DMS153 treated with DMSO at 0.1 percent for 48 hours (cell line): ENCODE data around the gene P2RX4.
"Not testable (repeated sequence)": the region's sequence is repeated elsewhere in the genome, so short reads cannot be mapped to it uniquely, and the experiment has no call there.

Experiments
- DNase-seq: peaks from one replicate; lab custom pipeline; 2025; ENCODE audit not compliant: unreplicated experiment; lab: John Stamatoyannopoulos, UW

Gene P2RX4

DNA sequence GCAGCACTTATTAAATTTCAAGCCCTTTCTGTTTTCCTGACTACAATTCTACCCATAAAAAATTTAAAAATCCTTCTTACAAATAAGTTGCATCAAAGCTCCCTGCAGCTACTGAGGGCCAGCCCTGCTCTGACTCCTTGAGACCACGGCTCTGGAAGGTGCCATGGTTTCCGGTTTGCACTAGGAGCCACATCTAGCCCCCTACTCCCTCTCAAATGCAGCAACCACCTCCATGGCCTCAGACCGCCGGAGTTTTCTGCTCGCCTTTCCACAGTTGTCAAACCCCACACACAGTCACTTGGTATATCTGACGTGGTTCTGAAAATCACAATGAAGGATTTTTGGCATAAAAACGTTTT lies 30.1 kb downstream of the P2RX4 start:
- DNase-seq = no peak

DNA sequence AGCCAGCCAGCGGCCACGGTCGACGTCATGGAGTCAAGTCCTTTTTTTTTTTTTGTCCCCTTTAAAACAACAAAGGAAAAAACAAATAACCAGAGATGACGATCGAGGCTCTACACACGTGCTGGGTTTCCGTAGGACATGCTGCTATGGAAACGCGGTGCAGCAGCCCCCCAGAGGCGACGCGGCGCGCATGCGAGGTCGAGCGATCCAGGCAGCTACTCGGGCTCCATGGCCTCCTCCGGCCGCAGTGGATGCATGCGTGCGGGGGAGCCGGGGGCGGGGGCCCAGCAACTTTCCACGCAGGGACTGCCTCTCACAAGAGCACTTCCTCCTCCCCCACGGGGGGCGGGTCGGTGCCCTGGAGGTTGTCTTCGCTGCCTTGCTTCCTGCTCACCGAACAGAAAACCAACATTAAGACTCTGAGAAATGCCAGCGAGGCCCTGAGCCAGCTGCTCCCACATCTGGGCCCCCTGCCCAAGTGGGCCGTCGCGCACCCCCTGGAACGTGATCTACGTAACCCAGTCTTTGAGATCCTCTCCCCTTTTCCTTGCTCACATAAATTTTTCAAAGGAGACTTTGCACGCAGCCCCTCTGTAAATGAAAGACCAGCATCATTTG lies 30.7 kb downstream of the P2RX4 start:
- DNase-seq = no peak

DNA sequence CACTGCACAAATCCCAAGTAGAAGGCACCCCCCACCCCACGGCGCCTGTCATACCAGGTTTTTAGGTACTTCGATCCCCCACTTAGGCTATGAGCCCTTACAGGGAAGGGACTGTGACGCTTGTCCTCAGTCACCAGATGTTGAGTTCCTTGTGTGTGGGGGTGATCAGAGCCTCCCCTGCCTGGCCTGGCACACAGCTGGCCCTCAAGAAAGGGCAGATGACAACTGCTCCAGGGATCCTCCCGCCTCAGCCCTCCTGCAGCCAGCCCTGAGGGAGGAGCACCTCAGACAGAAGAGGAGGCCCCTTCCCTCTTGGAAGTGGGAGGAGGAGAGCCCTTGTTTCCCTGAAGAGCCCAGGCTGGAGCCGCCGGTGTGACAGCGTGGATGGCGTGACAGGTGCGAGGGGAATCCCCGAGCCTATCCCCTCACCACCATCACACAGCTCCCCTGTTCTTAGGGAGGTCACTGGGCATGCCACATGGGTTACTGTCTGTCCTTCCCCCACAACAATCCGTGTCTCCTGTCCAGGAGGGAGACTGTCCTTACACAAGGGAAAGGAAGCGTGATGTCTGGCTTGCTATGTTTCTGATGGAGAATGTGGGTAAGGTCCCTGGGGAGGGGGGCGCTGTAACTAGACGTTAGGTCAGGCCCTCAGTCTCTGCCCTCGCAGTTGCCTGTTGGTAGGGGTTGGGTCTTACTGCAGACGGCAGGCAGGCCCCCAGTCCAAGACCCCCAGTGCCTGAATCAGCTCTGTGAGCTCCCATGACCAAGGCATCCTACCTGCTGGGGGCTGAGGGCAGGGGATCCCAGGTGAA lies 31.4 kb downstream of the P2RX4 start:
- DNase-seq = no peak

DNA sequence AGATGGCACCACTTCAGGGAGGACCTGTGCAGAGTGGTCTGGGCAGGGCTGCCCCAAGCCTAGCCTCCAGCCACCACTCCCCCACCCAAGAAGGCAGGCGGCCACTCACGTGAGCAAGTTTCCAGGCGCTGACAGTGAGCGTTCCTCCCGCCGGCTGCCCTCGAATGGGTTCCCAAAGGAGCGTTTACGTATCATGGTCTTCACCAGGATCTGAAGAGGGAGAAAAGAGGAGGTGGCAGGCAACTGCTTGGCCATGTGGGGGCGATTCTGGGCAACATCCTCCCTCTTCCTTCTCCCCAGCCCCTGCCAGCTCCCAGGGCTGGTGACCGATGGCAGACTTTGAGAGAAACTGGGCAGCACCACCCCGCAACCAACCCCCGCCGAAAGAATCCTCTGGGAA lies 35.1 kb downstream of the P2RX4 start:
- no peak for DNase-seq

DNA sequence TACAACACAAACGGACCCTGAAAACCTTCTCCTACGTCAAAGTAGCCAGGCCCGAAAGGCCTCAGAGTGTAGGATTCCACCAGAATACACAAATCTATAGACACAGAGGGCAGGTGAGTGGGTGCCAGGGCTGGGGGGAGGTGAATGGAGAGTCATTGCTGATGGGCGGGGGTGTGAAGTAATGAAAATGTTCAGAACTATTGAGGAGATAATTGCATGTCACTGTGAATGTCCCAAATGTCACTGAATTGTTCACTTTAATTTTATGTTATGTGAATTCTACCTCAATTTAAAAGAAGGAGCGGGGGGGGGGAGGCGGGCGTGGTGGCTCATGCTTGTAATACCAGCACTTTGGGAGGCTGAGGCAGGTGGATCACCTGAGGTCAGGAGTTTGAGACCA lies 36.0 kb downstream of the P2RX4 start:
- no peak for DNase-seq

DNA sequence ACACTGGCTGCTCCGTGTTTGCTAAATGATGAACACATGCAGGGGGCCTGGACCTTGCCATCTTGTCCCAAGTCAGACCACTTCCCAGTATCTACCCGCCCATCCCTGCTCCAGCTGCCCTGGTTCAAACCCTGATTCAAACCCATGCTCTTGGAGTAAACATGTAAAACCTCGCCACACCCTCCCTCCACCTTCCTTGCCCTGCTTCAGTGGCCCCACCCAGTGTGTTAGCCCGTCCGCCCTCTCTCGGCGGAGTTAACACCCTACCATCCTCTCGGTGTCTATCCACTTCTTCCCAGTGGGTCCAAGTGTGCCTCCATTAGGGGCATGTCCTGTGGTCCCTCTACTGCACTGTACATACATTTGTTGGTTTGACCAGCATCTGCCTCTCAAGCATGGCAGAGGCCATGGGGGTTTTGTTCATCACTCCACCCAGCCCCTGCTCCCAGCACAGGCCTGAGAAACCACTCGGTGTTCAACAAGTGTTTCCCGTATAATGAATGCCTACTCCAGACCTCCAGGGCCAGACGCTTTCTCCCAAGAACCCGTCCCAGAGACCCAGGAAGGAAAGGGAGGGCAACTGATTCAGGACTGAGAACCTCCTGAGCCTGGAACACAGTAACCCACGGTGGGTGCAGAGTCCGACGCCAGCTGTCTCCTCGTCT lies 37.1 kb downstream of the P2RX4 start:
- DNase-seq = no peak

DNA sequence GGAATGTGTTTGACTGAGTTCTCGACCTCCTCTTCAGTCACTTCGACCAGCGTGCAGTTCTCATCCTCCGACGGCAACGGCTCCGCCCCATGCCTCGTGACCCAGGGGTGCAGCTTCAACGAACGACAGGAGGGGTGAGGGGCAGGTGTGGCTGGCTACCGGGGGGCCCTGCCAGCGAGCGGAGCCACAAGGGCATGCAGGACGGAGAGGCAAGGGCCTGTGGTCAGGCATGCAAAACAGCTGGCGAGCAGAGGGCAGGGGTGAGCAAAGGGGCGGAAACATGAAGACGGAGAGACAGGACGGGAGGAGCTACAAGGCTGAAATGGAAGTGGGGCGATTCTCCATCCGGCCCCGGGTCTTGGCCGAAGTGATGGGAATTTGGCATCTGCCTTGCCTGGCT lies 38.7 kb downstream of the P2RX4 start:
- DNase-seq = no peak

DNA sequence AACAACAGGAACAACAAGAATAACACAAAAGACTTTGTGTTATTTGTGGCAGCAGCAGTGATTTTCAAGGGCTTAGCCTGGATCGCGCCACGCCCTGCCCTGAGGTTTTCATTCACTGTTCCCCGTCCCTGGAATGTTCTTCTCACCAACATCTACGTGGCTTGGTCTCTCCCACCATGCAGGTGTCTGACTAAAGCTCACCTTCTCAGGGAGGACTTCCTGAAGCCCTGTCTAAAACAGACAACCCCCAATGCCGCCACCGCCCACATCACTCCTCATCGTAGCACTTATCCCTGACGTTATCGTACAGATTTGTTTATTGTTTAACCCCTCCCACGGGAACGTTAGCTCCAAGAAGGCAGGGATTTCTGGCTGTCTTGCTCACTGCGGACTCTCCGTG lies 40.4 kb downstream of the P2RX4 start:
- DNase-seq = no peak

DNA sequence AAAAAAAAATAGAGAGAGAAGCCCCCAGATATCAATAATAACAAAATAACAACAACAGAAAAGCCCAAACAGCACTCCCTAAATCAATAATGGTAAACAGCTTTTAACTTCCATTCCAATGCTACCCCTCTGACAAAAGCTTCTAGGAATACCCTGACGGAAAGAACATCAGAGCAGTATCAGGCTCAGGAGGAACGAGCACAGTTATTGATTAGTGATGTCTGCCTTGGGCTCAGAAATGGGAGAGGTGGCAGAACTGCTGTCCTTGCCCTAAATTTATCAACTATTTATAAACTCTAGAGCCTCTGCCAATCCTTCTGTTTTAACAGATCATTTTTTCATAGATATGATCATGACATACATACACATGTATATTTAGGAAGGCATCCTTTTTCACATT lies 41.9 kb downstream of the P2RX4 start:
- DNase-seq = no peak

DNA sequence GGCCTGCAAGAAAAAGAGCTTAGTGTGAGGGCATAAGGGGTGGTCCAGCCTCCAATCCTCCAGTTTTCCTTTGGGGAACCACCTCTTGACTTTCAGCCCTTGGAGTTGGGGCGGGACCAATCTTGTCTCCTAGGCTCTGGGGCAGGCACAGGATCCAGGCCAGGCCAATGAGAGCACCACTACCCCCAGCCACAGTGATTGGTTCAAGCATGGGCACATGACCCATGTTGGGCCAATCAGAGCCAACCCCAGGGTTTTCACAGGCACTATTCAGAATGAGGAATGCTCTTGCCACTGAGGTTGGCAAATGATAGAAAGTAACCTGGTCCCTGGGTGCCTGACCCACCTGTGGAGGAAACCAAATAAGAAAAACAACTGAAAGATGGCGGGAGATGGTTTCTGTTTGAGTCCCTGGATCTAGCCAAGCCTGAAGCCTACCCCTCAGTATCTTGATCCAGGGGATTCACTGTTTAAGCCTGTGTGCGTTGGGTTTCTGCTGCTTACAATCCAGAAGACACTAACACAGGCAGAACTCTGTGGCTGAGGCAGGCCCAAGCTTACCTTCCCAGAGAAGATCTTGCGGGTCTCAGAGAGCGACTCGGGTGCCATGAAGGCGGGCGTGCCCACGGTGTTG lies 42.9 kb downstream of the P2RX4 start:
- no peak for DNase-seq

DNA sequence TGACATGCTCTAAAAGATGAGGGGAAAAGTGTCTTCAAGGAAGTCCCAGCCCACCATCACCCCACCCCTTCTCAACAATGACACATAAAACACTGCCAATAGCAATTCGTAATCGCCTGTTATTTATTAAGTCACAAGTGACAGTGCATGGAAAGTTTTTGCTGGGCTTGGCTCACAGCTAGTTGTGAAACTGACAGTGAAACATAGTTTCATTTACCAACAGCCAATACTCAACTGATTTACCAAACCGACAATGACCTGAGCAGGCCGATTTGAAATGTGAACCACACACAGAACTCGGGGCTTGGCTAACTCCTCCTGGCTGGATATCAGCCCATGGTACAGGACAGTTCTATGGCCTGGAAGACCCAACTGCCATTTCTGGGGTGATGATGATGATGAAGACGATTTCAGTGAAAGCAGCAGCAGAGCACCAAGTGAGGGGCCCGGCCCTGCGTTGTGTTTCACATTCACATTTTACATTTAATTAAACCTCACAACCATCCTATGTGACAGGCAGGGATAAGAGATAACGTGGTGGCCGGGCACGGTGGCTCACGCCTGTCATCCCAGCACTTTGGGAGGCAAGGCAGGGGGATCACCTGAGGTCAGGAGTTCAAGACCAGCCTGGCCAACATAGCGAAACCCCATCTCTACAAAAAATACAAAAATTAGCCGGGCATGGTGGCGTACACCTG lies 43.9 kb downstream of the P2RX4 start:
- DNase-seq = no peak

DNA sequence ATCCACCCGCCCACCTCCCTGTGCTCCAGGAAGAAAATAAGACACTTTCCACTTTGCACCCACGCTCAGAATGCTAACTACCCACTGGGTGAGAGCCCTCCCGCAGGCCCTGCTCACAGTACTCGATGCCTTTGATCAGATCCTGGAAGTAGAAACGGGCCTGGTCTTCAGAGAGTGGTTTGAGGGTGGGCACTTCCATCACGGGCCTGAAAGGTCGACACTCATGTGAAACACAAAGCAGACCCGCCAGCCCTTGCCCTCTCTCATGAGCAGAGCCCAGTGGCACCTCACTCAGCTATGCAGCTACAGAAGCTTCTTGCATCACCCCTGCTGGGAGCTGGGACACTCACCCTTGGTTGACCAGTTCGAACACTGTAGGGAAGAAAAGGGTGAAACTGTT lies 45.5 kb downstream of the P2RX4 start:
- DNase-seq = no peak

DNA sequence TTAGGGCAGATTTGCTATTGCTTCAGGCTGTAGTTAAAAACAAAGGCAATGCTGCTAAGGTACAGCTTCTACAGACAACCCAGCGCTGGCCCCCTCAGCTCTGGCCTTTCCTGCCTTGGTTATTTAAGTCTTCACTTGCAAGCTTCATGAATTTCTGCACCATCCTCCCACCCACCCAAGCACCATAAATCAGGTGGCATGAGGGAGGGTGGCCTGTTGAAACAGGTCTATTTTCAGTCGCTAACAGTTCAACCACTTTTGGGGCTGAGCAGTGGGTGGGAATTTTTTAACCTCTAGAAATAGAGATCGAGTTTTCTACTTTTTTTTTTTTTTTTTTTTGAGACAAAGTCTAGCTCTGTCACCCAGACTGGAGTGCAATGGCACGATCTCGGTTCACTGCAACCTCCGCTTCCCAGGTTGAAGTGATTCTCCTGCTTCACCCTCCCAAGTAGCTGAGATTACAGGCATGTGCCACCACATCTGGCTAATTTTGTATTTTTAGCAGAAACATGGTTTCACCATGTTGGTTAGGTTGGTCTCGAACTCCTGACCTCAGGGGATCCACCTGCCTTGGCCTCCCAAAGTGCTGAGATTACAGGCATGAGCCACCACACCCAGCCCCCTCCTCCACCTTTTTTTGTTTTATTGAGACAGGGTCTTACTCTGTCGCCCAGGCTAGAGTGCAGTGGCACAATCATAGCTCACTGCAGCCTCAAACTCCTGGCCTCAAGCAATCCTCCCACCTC lies 47.9 kb downstream of the P2RX4 start:
- not testable (repeated sequence) for DNase-seq

DNA sequence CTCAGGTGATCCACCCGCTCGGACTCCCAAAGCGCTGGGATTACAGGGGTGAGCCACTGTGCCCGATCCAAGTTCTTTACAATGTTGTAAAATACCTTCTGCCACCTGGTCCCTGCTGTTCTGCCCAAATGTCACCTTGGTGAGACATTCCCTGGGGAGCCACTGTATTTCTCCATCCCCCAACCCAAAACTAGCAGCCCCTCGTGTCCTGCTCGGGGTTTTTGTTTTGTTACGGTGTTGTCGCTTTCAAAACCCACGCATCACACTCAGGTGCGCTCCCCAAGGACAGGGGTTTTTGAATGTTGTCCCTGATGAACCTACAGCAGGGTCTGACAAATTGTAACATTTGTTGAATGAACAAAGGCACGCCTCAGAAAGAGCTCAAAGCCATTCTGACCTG lies 49.1 kb downstream of the P2RX4 start:
- DNase-seq = no peak

DNA sequence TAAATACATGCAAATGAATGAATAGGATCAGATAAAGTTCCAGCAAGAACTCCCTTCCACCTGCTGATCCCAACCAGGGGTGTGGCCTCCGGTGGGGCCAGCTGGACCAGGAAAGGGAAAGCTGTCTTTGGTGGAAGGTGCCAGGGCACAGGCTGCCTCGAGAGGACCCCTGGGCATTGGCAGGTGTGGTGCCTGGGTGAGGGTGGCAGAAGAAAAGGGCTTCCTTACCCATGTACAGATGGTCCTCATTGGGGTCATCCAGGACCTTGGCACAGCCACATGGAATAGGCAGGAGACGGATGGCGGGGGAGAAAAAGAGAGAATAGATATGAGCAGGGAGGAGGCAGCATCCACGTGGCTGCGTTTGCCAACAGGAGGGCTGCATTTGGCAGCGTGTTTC lies 50.2 kb downstream of the P2RX4 start:
- DNase-seq = no peak

DNA sequence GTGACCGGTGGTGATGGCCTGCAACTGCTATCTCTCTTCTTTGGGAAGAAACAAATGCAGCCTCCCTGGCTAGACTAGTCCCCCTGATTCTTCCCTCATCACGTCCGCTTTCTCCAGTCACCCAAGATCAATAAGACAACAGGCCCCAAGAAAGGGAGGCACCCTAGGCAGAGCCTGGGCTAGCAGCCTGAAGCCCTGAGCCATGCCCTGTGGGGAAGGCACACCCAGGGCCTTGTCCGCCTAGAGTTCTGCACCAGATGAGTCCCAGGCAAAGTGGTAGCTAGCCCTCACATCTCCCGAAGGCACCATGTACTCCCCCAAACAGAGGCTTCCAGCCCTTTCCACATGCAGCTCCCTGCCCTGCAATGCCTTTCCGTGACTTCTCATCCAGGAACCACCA lies 51.5 kb downstream of the P2RX4 start:
- no peak for DNase-seq

DNA sequence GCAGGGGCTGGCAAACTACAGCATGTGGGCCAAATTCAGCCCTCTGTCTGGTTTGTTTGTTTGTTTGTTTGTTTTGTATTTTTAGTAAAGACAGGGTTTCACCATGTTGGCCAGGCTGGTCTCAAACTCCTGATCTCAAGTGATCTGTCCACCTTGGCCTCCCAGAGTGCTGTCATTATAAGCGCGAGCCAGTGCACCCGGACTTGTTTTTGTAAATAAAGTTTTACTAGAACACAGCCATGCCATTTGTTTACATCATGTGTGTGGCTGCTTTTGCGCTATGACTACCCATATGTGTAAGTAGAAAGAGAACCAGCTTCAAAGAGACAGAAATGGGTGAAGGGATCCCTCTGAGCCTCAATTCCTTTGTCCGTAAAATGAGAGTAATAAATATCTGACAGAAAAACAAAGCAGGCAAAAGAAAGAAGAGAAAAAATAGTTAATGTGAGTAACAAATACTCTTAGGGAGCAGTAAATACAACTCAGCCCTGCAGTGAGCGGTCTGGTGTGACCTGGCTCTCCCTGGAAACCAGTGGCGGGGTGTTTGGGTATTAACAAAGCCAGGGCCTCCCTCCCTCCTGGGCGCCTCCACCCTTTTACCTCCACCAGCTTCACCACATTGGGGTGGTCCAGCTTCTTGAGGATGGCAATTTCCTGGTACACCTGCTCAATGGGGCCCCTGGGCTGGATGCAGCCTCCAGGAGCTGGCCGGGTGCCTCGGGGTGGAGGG lies 53.4 kb downstream of the P2RX4 start:
- no peak for DNase-seq

DNA sequence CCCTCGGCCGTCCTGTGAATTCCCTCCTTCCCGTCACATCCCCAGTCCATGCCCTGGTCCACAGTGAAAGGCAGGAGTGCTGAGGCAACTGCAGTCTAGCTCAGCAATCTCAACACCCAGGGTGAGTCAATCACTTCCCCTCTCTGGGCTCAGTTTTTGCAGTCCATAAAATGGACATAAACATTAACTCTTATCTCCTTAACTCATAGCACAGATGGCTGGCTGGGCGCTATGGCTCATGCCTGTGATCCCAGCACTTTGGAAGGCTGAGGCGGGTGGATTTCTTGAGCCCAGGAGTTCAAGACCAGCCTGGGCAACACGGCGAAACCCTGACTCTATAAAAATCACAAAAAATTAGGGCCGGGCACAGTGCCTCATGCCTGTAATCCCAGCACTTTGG lies 54.2 kb downstream of the P2RX4 start:
- DNase-seq = no peak

DNA sequence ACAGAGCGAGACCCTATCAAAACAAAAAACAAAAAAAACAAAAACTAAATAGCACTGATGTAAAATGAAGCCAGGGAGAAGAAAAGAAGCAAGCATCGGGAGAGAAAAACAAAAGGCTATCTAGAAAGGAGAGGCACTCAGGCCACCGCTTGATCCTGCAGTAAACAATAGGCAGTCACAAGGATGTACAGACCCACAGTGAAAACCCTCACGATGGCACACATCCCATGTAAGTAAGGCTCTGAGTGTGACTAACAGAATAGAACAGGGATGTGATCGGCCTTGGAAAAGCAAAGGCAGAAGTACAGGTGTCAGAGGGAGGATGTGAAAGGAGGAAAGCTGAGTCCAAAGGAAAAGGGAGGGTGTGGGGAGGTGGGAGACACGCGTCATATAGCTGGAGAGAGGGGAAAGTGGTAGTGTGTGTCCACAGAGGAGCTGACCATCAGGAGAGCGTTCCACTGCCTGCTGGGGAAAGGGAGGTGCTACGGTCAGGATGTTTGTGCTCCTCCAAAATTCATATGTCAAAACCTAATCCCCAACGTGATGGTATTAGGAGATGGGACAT lies 55.1 kb downstream of the P2RX4 start:
- no peak for DNase-seq

DNA sequence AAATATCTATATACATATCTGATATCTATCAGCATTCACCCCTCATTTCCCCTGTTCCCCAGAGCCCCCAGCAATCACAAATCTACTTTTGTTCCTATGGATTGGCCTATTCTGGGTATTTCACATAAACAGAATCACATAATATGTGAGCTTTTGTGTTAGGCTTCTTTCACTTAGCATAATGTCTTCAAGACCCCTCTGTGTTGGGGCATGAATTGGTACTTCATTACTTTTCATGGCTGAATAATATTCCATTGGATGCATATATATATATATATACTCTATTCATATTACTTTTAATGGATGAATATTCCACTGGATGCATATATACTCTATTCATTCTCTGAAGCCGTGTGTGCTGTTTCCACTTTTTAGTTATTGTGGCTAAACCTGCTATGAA lies 57.9 kb downstream of the P2RX4 start:
- no peak for DNase-seq
